GM18870 (cell line): ENCODE data around the gene SPTBN1.

Experiments
- ATAC-seq: cut with Tn5 transposase; IDR thresholded peaks from one replicate; pipeline ENCODE4 v1.9.1; 2021; ENCODE audit warnings: moderate library complexity; ENCODE audit not compliant: unreplicated experiment

SPTBN1 gene

DNA sequence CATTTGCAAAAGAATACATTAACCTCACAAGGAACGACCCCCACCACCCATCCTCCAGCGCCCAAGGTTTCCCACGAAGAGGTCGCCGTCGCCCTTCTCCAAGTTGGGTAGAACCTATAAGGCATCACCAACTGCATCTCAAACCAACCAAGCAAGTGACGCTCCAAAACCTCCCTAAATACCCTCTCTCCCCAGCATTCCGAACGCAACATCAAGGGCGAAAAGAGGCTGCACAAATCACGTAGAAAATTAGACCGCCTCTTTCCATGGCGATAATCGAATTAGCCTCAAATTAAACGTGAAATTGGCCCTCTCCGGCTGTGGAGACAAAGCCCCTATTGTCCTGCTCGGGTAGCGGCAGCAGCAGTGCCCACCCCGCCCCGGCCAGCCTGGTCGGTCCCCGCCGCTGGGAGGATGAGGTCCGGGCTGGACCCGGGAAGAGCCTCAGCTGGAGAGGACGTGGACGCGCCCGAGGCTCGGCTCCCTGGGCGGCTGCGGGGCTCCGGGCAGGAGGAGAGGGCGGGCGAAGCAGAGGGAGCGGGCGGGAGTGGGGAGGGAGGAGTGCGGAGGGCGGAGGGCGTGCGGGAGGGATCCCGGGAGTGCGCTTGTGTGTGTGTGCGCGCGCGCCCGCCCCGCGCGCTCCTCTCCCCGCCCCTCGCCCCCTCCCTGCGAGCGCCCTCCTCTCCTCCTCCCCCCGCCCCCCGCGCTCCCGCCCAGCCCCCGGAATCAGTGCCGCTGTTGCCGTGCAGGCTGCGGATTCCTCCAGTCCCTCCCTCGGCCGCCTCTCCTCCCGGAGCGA, at the start of gene SPTBN1:
Gene SPTBN1 (plus strand): TSS at position 765 of the 799 bp plus-strand sequence. CDS start 70,092 bp downstream, outside the sequence.
- no peak for ATAC-seq

GRCh38 chr2:54407693-54408092, 48.4 kb upstream of the SPTBN1 start:
- no peak for ATAC-seq

DNA sequence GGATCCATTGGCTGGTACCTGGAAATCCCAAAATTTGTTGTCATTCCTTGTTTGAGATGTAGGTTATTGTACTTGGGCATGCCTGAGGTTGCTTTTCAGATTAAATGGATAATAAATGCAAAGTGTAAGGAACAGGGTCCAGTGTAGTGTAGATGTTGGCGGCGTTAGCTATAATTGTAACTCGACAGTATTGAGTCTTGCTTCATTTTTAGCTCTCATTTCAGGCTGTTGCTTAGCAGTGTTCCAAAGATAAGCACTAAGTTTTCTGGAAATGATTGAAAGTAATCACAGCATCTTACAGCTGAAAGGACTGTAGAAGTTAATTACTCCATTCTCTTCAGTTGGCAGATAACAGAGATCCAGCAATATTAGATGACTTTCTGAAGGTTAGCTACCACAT, 47.8 kb upstream of the SPTBN1 start:
- ATAC-seq, result no peak

DNA sequence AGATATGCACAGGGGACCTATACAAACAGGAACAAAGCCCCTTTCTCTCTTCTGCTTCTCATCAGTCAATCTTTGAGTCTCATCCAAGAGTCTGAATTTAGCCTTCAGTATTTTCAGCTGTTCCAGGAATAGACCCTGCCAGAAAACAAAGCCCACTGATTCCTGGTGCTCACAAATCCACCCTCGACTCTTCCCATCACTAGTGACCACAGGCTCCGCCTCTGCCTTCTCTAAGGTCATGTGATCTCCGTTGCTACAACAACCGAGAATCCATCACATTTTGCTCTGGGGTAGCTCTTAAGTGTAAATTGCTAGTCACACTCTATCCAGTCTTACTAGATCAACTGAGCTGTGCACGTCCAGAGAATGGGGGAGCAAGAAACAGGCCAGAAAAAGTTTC, 46.4 kb upstream of the SPTBN1 start:
- ATAC-seq, result no peak

DNA sequence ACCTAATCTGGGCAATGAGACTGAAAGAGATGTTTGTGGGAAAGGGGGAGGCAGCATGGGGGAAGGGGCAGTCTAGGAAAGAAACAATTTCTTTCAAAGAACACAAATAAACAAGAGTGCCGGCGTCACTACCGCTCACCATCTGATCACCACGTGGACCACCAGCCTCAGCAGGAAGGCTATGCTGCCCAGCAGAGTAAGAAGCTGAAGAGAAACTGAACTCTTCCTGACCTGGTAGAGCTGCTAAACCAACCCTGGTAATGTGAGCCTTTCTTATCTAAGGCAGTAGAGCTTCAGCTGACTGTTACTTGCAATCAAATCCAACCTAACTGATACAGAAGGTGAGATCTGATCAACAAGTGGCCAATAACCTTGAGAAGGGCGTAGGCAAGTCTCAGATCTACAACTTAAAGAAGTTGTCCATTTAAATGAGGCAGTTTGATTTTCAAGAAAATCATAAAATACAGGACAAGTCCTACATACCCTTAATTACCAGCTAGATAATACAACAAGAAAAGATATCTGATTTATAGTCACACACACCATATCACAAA, 44.2 kb upstream of the SPTBN1 start:
- no peak for ATAC-seq

DNA sequence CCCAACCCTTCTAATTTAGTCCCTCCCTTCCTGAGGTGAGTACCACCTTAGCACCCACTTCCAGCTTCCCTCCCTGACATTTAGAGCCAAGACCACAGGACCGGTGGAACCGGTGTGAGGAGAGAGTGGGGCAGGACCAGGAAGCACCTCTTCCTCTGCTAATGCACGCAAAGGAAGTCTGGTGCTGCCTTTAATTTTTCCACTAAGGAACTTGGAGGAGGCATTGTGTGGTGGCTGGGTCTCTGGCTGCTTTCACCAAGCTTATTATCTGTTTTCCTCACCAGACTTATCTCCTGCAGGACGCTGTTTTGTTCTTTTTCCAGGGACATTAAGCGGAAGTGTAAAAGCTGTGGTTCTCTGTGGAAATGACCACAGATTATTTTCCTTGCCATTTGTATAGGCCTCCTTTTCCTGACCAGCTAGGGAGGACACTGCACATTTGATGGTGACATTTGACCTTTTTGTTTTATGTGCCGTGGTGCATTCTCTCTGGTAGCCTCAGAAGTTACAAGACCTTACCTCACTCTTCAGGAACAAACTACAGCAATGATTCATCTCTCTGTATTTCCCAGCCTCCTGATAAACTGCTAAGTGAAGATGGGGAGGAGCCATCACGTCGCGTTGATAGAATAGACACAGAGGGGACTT, 39.8 kb upstream of the SPTBN1 start:
- ATAC-seq, result no peak

GRCh38 chr2:54416938-54417337, 39.2 kb upstream of the SPTBN1 start:
- ATAC-seq, result no peak

GRCh38 chr2:54417577-54417976, 38.5 kb upstream of the SPTBN1 start:
- ATAC-seq, result no peak

DNA sequence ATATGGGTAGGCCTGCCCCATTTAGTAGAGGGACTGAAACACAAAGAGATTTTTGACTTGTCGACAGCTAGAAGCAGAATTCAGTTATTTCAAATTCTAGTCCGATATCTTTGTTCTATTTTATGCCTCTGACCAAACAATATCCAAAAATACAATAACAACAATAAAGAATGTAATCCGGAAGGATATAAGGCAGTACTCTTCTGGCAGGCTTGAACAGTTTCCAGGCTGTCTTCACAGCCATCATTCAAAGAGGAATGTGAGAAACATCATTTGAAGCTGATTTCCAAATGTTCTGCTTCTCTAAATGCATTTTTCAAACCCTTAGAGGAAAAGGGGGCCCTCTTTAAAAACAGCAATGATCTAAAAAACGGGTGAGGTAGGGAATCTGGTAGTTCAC, 36.7 kb upstream of the SPTBN1 start:
- no peak for ATAC-seq

DNA sequence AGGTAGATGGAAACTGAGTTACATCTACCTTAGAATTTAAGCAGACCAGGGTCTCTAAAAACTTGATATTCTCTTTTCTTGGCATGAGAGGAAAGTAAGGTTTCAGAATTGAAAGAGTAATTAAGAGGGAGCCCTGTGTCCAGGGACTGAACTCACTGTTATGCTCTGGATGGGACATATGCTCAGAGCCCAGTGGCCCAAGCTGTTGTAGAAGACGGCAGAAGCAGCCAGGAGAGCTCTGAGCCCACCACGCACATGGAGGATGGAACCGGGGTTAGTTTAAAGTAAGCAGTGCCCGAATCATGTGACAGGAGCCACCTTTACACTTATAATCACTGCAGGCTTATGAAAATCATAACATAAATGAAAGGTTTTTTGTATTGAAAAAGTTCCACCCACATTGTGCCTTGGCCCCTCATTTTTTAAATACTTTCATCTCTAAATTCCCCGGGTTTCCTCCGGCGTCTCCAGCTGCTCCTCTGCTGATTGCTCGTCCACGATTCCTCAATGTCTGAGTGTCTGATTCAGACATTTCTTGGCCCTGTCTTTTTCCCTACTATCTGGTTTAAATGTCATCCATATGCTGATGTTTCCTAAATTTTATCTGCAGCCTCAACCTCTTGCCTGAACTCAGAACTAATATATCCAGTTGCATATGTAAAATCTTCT, 36.1 kb upstream of the SPTBN1 start:
- ATAC-seq, result no peak

DNA sequence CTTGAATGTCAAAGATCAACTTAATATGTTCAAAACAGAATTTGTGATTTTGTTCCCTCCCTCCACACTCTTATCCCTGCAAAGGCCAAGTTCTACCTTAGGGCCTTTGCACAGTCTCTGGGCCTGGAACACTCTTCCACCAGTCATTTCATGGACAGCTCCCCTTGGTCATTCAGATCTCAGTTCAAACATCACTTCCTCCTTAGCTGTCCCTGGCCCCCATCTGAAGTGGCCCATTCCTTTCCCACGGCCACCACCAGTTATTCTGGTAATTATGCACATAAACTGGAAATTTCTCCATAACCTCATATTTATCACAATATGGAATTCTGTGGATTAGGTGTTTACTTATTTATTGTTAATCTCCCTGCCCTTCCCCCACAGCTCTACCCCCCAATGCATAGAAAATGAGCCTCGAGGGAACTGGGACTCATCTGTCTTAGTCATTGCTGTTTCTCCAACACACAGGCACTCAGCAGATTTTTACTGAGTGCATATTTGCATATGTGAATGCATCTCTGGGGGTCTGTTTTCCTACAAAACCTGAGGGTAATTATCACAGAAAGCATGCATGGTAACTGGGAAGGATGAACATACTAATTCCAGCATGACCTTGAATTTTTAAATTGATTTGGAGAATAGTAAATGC, 35.5 kb upstream of the SPTBN1 start:
- no peak for ATAC-seq

DNA sequence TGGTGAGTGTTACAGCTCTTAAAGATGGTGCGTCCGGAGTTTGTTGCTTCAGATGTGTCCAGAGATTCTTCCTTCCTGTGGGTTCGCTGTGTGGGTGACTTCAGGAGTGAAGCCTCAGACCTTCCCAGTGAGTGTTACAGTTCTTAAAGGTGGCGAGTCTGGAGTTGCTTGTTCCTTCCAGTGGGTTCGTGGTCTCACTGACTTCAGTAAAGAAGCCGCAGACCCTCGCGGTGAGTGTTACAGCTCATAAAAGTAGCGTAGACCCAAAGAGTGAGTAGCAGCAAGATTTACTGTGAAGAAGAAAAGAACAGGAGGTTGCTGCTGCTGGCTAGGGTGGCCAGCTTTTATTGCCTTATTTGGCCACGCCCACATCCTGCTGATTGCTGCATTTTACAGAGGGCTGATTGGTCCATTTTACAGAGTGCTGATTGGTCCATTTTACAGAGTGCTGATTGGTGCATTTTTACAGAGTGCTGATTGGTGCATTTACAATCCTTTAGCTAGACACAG, 34.0 kb upstream of the SPTBN1 start:
- ATAC-seq, result no peak

- ATAC-seq, result no peak
Measured at GRCh38 chr2:54423213-54423612, 32.9 kb upstream of the SPTBN1 start.

DNA sequence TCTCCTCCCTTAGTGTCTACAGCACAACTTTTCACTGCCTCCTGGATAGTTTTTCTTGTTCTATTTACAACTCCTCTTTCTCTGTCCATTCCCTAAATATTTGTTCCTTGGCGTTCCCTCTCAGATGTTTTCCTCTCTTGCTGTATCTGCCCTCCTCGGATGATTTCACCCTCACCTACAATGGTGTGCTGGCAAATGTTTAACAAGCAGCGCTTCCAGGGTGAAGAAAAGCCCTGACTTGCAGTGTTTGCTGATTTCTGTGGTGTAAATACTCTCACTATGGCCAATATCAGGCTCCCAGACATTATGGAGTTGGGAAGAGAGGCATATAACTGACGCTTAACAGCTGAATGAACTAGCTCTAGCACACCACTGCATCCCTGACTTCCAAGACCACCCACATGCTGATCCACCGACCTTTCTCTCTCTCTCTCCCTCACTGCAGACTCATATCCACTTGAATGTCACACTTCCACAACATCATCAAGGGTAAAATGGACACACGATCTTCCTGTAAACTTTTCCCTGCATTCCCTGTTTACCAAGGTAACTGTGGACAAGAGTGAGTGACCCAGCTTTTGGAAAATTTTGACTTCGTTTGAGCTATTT, 31.5 kb upstream of the SPTBN1 start:
- no peak for ATAC-seq

DNA sequence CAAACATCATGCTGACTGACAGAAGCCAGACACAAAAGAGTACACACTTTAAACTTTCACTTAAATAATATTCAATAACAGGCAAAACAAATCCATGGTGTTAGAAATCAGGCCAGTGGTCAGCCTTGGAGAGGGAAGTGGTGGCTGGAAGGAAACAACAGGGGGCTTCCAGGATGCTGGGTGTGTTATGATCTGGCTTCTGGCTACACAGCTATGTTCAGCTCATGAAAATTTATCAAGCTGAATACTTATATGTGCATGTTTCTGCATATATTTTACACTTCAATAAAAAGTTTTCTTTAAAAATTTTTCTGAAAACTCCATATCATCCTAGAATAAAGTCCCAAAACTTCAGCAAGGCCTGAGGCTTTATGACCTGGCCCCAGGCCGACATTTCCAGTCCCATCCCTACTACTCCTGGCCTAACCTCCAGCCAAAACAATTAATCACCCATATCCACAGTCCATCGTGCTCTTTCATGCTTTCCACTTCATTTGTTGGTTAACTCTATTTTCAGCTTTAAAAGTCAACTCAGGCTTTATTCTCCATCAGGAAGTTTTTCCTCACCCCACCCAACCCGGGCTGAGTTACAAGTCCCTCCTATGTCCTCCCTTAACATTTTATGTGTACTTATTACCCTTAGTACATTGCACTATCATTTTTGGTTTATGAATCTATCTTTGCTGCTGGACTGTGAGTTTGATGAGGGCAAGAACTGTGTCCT, 27.9 kb upstream of the SPTBN1 start:
- ATAC-seq, result no peak

GRCh38 chr2:54429054-54429453, 27.1 kb upstream of the SPTBN1 start:
- ATAC-seq, result no peak

DNA sequence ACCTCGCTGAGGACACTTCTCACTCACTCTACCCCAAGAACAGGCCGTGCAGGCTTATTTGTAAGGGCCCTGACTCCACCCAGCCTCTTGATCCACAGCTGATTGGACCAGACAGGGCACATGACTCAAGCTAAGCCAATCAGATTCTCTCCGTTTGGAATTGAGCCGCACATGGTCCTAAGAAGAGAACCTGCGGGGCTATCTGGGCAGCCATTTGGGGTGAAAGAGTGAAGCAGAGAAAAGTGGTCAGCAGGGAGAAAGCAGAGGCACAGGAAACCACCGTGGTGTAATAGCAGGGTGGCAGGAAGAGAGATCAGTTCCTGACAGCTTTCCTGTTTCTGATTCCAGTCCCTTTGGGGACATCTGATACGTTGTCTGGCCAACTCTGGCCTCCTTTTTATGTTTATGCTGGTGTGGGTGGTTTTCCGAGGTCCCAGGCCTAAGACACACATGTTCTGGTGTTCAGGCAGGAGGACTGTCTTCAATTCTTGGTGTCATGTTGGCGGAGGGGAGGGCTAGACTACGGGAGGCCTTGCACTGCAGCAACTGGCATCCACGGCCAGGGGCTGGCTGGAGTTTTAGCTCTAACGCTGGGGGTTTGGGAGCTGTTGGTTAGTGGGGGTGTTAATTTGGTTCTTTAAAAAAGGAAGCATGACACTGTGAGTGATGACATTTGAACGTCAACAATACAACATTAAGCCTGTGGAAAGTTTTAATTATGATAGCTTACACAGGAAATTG, 26.1 kb upstream of the SPTBN1 start:
- no peak for ATAC-seq

- no peak for ATAC-seq
Measured at GRCh38 chr2:54430649-54431048, 25.5 kb upstream of the SPTBN1 start.
